Right ventricle myocardium inferior (tissue), 1 donor: ENCODE data around the gene HOXC5. TPM values are rescaled to one million over a fixed set of nuclear protein-coding genes. Genes with fewer than 3 reads are reported as not detected.
"Not testable (repeated sequence)": the region's sequence is repeated elsewhere in the genome, so short reads cannot be mapped to it uniquely, and the experiment has no call there.

ENCODE experiments used
- ATAC-seq: fragments of 200-7000 bp; cut with Tn5 transposase; one replicate; pipeline ENCODE4 v1.9.1; 2020; ENCODE audit warnings: mild to moderate bottlenecking, moderate library complexity
- DNase-seq: peaks from one replicate; pipeline ENCODE4 v3.0.0; 2021; ENCODE audit errors: missing footprints
- intact Hi-C: fragments of 100-400 bp; cut with DNase I; formaldehyde crosslinking; loops from one replicate; pipeline ENCODE4 v1.11.0; 2022
- microRNA-seq: library from miRNA; unstranded; fragments of <30 nt; microRNA quantifications from one replicate; pipeline ENCODE4 v1.2.0, GENCODE V29; 2020
- total RNA-seq: library from RNA; stranded (reverse); fragmentation: NEBNext Ultra II Directional; extraction: Animal tissue kit (Norgen Biotek cat#: 25700); gene quantifications from one replicate; pipeline ENCODE4 v1.2.1, GENCODE V29; 2021
- donor health status: DM: no; HTN: yes; CAD: no; lungs with severe emphysema.

The HOXC5 gene
- total RNA-seq, 1 donor from 2014 or later, result not detected

DNA sequence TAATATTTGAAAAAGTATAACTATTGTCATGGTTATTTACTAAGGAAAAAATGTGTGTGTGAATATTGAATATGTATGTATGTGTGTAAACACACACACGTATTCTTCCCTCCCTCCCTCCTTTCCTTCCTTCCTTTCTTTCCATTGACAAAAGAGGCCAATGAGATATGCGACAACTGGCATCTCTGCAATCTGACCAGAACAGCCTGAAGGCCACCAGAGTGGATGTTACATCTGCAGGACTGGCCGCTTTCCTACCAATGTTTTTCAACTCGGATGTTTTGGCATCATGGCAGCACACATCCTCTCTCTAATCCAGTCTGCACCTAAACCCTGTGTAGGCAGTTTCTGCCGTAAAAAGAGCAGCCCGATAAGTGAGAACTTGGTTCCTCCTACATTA is 41.5 kb downstream of the HOXC5 start:
- no peak for ATAC-seq
- intact Hi-C loops, result no loop called here
- DNase-seq, result no peak

DNA sequence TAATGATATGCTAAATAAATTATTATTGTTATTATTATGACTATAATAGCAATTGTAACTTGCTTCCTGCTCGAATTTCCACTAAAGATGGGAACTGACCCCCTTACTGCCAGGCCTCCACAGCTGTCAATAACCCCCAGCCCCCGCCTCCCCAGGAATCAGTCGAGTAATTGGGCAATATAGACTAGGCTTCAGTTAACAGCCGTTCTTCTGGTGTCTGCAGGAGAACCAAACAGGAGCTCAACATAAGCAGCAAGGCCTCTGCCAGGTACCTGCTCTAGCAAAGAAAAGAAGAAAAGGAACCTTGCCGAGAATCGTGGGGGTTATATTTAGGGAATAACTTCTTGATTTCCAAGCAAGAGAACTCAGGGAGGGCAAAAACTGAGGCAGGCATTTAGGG is 42.6 kb downstream of the HOXC5 start:
- no peak for ATAC-seq
- intact Hi-C loops, result no loop called here
- no peak for DNase-seq

DNA sequence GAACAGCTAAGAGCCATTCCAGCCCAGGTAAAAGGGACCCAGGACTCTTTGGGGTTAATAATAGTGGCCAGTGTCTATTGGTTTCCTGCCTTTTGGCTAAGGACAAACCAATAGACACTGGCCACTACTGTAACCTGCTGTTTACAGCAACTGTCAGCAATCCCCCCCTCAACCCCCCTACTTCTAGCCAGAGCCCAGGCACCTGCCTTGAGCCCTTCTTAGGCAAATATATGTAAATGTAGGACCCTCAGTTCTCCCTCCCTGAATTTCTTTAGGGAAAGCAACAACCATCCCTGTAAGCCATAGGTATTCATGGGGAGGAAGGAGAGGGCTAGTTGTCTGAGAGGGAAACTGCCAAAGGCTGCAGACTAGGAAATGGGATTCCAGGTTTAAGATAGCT is 43.1 kb downstream of the HOXC5 start:
- DNase-seq (no peak), ATAC-seq (no peak)
- intact Hi-C loops, result no loop called here

DNA sequence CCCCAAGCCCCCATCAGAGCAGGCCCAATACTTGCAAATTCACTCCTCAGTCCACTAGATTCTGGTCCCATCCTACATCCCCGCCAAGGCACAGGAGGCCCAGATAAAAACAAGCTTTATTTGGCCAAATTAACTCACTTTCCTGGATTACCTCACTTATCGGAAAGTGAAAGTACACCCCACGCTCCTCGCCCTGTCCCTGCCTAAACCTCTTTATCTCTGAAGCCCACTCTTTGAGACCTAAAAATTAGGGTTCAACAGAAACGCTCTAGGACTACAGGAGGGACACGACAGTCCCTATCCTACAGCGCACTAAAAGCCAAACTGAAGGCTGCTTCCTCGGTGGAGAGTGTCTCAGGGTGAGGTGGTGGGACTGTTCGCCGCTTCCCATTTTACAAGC is 45.0 kb downstream of the HOXC5 start:
- intact Hi-C loops, ATAC-seq, DNase-seq: not testable (repeated sequence)

DNA sequence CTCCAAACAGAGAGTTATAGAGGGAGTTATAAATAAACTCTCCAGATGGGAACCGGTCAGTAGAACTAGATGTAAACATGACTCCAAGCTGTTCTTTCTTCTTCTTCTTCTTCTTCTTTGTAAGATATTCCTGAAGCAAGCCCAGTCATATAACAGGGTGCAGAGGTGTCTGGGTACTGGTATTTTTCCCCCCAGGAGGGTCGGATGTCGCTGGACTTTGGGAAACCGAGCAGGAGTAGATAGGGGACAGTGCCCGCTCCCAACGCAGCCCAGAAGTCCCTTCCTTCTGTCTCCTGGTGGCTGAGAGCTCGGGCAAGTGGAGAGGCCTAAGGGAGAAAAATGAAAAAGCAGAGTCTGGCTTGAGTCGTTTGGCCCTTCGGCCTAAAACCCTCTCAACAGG is 46.3 kb downstream of the HOXC5 start:
- DNase-seq, ATAC-seq, intact Hi-C loops: not testable (repeated sequence)

DNA sequence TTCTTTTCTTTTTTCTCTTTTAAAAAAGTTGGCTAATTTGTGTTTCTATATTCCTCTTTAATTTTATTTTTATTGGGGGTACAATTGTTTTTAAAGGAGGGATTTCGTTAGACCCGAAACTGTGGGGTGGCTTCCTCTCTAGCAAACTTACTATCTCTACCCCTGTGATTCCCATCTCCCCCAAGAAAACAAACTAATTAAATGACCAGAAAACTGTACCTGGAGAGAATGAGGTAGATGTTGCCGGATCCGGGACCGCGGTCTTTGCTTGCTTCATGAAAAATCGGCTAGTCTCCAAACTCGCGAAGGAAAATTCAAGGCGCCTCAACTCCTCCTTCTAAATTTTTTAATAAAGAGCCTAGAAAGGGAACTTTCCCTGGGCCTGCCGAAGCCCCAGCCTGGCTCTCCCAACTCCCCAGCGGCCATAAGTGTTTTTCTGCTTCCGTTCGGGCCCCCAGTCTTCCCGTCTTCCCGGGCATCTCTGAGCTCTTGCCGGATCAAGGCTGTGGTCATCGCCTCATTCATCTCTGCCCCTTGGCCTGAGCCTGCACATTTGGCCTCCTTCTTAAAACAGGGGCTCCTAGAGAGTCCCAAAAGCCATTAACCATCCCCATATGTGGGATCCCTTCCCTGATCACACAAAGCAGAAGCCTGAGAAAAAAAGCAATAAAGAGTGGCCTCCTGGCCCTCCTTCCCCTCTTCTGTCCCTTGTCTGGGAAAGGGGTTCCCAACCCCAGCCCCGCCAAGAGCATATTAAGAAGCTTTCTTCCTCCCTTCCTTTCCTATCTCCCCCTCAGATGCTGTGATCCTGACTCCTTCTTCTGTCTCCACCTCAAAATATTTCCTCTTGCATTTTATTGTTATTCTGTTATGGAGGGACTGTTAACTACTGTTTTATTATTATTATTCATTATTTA is 47.4 kb downstream of the HOXC5 start:
- ATAC-seq, intact Hi-C loops, DNase-seq: not testable (repeated sequence)

DNA sequence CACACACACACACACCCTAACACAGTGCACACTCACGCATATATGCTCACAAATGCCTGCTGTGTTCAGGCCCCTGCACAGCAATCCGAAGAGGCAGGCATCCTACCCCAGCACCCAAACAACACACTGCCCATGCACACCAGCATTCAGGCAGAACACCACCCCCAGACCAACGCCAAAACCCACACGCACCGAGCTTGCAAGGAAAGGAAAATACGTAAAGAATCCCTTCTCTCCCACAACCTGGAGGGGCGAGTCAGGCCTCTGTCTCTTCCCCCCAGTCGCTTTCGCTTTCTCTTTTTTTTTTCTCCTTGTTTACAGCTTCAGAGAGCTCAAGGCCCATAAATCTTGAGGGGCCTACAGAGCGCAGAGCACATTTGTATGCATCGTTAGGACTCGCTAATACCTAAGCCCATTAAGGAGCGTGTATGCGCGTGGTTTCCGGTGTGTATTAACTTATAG is 48.2 kb downstream of the HOXC5 start:
- ATAC-seq, intact Hi-C loops: not testable (repeated sequence)

DNA sequence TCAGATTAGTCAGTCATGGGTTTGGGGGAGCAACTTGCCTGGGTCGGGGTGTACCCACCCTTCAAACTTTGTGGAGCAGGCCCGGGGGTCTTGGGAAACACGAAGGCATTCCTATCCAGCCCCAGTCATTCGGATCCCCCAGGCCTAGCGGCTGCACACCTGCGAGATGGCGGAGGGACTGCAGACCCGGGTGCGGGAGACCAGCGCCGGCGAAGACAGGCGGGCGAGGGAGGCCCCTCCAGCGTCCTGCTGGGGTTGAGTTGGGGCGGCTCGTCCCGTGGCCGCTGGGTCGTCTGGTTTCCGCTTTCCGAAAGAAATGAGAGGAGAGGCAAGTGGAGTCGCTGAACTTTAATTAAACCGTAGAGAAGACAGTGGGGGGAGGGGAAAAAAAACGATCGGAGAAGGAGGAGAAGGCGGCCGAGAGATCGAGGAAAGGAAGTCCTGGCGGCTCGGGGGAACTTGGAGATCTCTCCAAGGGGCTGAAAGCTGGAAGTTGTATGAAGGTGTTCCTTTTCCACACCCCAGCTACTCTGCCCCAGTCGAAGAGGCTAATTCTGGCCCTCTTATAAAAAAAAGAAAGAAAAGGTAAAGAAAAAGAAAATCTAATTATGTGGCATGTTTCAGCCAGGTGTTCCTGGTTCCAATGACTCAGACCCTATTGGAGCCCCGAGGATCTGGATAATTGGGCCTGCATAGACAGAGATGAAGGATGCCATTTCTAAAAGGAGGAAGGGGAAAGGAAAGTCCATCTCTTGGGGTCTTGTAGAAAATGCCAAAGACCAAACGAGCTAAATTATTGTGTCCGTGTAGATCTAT is 48.9 kb downstream of the HOXC5 start:
- intact Hi-C loops, ATAC-seq, DNase-seq: not testable (repeated sequence)

More for the DNA sequence above, 48.2 kb downstream of the HOXC5 start:
- not testable (repeated sequence) for DNase-seq

DNA sequence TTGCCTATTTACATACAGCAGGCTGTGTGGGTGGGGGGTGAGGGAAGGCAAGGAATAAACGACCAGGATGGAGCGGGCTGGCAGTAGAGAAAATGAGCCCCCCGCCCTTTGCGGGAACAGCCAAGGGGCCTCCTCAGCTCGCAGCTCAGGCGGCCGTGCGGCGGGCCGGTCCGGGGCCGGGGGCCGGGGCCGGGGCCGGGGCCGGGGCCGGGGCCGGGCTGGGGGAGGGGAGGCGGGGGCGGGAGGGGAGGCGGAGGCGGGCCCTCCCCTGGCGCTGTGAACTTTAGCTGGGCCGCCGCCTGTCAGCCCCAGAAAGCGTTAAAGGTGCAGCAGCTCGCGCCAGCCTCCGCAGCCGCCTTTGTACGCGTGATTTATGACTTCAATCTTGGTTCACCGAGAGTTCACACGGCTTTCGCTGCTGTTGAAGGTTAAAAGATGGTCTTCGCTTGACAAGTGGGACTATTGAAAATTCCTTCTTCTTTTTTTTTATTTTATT is 49.6 kb downstream of the HOXC5 start:
- ATAC-seq (no peak), DNase-seq (no peak)
- intact Hi-C loops, result no loop called here

Small RNAs within 50 kb of the gene (microRNA-seq; reads per million reads assigned to microRNA genes)
- gene MIR196A2 (not detected), gene MIR615 (not detected)

Other genes starting within 250 kb of the HOXC5 start
- not detected for gene HOXC13, start 94.2 kb upstream of the HOXC5 start, total RNA-seq
- gene HOXC12, start 78.1 kb upstream of the HOXC5 start, total RNA-seq, result not detected
- gene HOXC11, start 59.9 kb upstream of the HOXC5 start, total RNA-seq, result not detected
- gene HOTAIR, start 58.1 kb upstream of the HOXC5 start, total RNA-seq, result not detected
- gene HOXC10, start 47.9 kb upstream of the HOXC5 start, total RNA-seq, result not detected
- gene HOXC9, start 32.9 kb upstream of the HOXC5 start, total RNA-seq, result not detected
- not detected for gene HOXC8, start 24.1 kb upstream of the HOXC5 start, total RNA-seq
- 0.41 TPM for gene HOXC6, start 4.6 kb upstream of the HOXC5 start, total RNA-seq
- gene HOXC4, start 20.8 kb downstream of the HOXC5 start, total RNA-seq, result not detected
- gene SMUG1, start 155.9 kb downstream of the HOXC5 start, total RNA-seq, result 17.6 TPM
- gene CBX5, start 247.1 kb downstream of the HOXC5 start, total RNA-seq, result 43.0 TPM
- 371 TPM for gene HNRNPA1, start 247.7 kb downstream of the HOXC5 start, total RNA-seq